Subcutaneous abdominal adipose tissue (tissue), 5 donors: ENCODE results near the gene OLA1.

Experiments used
- H3K27ac ChIP-seq: one replicate; pipeline ENCODE4 v1.7.0; 2013; ENCODE audit warnings: low read depth, mild to moderate bottlenecking, inconsistent platforms, low read length, moderate library complexity
- H3K27me3 ChIP-seq, 5 donors: one replicate each; pipeline ENCODE4 v1.7.0; 2013; ENCODE audit warnings: low read length in 5 of 5, inconsistent platforms in 1 of 5; ENCODE audit not compliant: control insufficient read depth in 5 of 5, insufficient read depth in 4 of 5
- H3K36me3 ChIP-seq, 5 donors: one replicate each; pipeline ENCODE4 v1.7.0; 2013; ENCODE audit warnings: low read length in 5 of 5; ENCODE audit not compliant: control insufficient read depth in 5 of 5, insufficient read depth in 5 of 5
- H3K4me1 ChIP-seq, 5 donors: one replicate each; pipeline ENCODE4 v1.7.0; 2013; ENCODE audit warnings: low read length in 5 of 5, mild to moderate bottlenecking in 3 of 5, moderate library complexity in 1 of 5; ENCODE audit not compliant: control insufficient read depth in 5 of 5, insufficient read depth in 5 of 5
- H3K4me3 ChIP-seq, 5 donors: one replicate each; pipeline ENCODE4 v1.7.0; 2013; ENCODE audit warnings: low read length in 5 of 5, low read depth in 1 of 5
- H3K9ac ChIP-seq, 5 donors: one replicate each; pipeline ENCODE4 v1.7.0; 2013; ENCODE audit warnings: low read length in 5 of 5, mild to moderate bottlenecking in 4 of 5, moderate library complexity in 3 of 5
- H3K9me3 ChIP-seq, 5 donors: one replicate each; pipeline ENCODE4 v1.7.0; 2013; ENCODE audit warnings: low read length in 5 of 5; ENCODE audit not compliant: control insufficient read depth in 5 of 5
- donor health status: healthy.
- donor health status: healthy.
- donor health status: healthy.
- donor health status: healthy.
- donor health status: healthy.

The OLA1 gene

DNA sequence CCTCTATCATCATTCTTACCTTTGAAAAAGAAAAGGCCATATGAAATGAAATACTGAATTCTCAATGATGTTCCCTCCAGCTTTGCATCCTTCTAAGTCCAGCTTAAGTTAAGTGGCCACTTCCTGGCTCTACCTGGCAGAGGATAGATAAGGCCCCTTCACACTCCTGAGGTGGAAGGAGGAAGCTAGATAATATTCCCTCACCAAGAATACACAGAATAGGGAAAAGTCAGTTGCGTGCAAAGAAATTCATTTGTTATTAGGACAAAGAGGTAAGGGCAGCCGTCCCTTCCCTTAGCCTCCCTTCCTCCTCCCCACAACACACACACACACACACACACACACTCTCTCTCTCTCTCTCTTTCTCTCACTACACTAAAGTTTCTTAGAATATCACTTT, 37.5 kb downstream of the OLA1 start:
- Histone ChIP-seq H3K9ac (no peak overlapping the region), H3K27me3 (no peaks in the 10 kb centered on the region), H3K9me3 (no peaks in the 10 kb centered on the region), H3K4me3 (no peak overlapping the region), H3K4me1 (no peaks in the 10 kb centered on the region), H3K36me3 (no peaks in the 10 kb centered on the region), H3K27ac (no peak overlapping the region)

DNA sequence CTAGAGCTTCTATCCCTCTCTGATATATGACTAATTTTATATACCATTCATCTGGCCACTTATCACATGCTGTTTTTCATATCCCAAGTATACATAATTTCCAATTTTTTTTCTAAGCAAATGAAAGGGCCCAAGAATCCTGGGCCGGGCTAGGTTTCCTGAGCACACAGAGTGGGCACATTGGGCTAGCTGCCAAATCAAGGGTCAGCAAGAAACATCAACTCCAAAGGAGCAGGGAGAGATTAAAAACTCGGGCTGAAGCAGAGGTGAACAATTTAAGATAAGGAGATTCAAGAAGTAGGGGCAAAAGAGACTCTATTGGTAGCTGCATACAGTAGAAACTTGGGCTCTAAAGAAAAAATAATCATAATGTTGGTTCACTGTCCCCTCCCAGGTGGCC, 39.0 kb downstream of the OLA1 start:
- no peaks in the 10 kb centered on the region for H3K36me3 ChIP-seq
- no peaks in the 10 kb centered on the region for H3K9me3 ChIP-seq
- H3K9ac ChIP-seq, result no peak overlapping the region
- no peaks in the 10 kb centered on the region for H3K4me1 ChIP-seq
- H3K27me3 ChIP-seq, result no peaks in the 10 kb centered on the region
- H3K27ac ChIP-seq, result no peak overlapping the region
- H3K4me3 ChIP-seq, result no peak overlapping the region

DNA sequence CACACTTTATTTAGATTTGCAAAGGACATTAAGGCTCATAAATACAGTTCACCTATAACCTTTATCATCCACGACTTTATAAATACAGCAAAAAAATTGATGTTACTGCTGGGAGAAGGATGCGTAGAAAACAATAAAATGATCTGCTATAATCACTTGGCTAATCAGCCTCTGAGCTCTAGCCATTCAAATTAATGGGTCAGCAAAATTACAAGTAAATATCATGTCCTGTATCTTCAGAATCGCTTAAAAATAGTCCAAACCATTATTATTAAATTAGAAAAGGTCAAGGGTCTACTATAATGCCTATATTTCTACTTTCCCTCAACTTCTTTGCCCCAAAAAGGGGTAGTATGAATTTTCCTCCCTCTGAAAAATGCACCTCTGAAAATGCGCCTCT, 40.3 kb downstream of the OLA1 start:
- no peaks in the 10 kb centered on the region for H3K36me3 ChIP-seq
- H3K27me3 ChIP-seq, result no peaks in the 10 kb centered on the region
- no peaks in the 10 kb centered on the region for H3K9me3 ChIP-seq
- no peaks in the 10 kb centered on the region for H3K4me1 ChIP-seq
- H3K27ac ChIP-seq, result no peak overlapping the region
- H3K4me3 ChIP-seq, result no peak overlapping the region
- H3K9ac ChIP-seq, result no peak overlapping the region

DNA sequence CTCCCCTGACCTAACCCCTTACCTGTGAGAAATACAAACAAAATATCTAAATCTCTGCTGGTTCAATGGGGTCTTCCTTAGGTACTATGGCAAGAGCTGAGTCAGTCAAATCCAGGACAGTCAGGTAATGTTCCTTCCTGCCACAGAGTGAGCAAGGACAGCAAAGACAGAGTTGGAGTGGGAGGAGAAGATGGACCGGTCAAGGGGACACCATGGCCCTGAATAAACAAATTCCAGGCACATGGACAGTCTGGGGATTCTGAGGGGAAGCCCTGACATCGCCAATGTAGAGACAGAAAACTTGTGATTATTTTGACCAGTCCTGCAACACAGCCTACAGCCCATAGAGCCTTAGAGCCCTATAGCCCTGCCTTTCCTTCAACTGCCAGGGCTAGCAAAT, 42.8 kb downstream of the OLA1 start:
- no peaks in the 10 kb centered on the region for H3K36me3 ChIP-seq
- no peak overlapping the region for H3K4me3 ChIP-seq
- H3K27me3 ChIP-seq, result no peaks in the 10 kb centered on the region

DNA sequence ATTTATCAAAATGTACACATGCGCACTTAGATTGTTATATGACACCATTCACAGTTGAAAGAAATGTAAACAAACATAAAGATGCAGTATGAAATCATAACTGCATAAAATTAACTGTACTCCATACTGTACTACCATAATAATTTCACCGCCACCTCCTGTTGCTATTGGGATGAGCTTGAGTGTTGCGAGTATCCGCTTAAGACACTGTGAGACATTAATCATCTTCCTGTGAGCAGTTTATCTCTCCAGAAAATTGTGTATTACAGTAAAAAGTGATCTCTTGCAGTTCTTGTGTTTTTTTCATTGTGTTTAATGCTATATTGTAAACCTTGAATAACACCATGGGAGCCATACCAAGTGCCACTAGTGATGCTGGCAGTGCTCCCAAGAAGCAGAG, 46.1 kb downstream of the OLA1 start:
- H3K4me1 ChIP-seq, result no peaks in the 10 kb centered on the region
- no peaks in the 10 kb centered on the region for H3K36me3 ChIP-seq
- H3K4me3 ChIP-seq, result no peak overlapping the region
- H3K27me3 ChIP-seq, result no peaks in the 10 kb centered on the region
- H3K27ac ChIP-seq, result no peak overlapping the region
- no peak overlapping the region for H3K9ac ChIP-seq
- H3K9me3 ChIP-seq, result no peaks in the 10 kb centered on the region

More for the DNA sequence above, 42.8 kb downstream of the OLA1 start:
- Histone ChIP-seq H3K4me1 (no peaks in the 10 kb centered on the region), H3K9ac (no peak overlapping the region), H3K27ac (no peak overlapping the region), H3K9me3 (no peaks in the 10 kb centered on the region)

DNA sequence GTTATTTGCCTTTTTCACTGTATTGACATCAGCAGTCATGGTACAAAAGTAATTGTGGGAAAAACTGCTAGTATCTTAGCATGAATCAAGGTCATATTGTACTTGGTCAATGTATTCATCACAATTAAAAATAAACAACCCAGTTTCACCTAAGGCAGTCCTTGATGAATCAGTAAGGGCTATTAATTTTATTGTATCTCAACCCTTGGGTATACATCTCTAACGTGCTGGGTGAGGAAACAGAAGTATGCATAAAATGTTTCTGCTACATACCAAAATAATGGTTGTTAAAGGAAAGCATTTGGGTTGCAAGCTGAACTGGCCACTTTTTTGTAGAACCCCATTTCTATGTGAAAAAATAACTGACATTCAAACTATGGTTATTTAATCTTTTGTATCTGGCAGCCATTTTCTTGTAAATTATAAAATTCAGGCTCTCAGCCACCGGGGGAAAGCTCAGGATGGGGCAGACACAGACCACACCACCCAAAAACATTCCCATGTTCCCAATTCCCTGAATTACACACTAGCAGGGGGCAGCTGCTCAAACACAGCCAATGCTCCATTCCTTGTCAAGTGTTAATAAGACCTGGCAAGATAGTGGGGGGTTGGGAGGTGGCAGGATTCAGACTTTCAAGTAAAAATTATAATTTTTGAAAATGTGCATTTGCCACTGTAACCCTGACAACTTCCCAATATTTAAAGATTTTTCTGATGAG, 49.3 kb downstream of the OLA1 start:
- Histone ChIP-seq H3K27me3 (no peaks in the 10 kb centered on the region), H3K4me3 (no peak overlapping the region), H3K27ac (no peak overlapping the region), H3K36me3 (no peaks in the 10 kb centered on the region), H3K9ac (no peak overlapping the region), H3K4me1 (no peaks in the 10 kb centered on the region), H3K9me3 (peaks cover 0 to under 1% (median 0%) of the 10 kb centered on the region in 5 donors)

DNA sequence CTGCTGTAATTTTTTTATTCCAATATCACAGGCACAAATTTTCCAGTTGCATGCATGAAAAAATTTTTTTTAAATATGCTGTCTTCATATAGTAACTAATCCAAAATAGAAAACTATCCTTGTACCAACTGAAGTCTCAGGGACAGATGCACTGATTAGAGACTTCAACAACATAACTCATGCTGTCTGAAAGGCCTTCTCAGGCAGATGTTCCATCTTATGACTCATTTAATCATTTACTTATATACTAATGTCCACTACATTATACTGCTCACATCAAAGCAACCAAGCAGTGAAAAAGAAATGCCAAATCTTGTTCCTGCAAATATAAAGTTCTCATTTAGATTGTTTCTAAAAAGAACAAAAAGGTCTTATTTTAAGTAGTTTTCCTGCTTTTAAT, 53.1 kb downstream of the OLA1 start:
- Histone ChIP-seq H3K4me3 (no peak overlapping the region), H3K9me3 (peaks cover 0 to 4% (median 0%) of the 10 kb centered on the region in 5 donors), H3K9ac (no peak overlapping the region), H3K36me3 (no peaks in the 10 kb centered on the region), H3K4me1 (peaks cover 0 to 2% (median 0%) of the 10 kb centered on the region in 5 donors), H3K27ac (no peak overlapping the region), H3K27me3 (no peaks in the 10 kb centered on the region)

DNA sequence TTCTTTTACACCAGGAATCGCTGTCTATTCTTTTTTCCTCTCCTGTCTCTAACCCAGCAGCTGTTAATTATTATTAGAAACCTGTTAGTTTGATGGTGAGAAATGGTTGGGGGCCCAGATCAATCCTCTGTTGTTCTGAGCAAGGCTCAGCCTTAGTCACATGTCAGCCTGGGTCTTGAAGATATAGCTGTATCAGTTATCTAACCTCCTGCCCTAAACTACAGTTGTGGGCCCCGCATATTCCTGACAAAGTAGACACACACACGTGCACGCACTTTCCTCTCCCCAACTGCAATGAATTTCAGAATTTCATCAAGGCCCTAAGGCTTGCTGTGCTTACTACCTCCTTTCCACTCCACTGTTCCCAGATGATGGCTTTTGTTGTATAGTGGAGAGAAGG, 54.6 kb downstream of the OLA1 start:
- H3K27ac ChIP-seq, result no peak overlapping the region
- peaks cover 0 to 2% (median 0%) of the 10 kb centered on the region in 5 donors for H3K4me1 ChIP-seq
- H3K9me3 ChIP-seq, result peaks cover 0 to 4% (median 0%) of the 10 kb centered on the region in 5 donors
- H3K27me3 ChIP-seq, result no peaks in the 10 kb centered on the region
- no peaks in the 10 kb centered on the region for H3K36me3 ChIP-seq
- H3K9ac ChIP-seq, result no peak overlapping the region
- no peak overlapping the region for H3K4me3 ChIP-seq

DNA sequence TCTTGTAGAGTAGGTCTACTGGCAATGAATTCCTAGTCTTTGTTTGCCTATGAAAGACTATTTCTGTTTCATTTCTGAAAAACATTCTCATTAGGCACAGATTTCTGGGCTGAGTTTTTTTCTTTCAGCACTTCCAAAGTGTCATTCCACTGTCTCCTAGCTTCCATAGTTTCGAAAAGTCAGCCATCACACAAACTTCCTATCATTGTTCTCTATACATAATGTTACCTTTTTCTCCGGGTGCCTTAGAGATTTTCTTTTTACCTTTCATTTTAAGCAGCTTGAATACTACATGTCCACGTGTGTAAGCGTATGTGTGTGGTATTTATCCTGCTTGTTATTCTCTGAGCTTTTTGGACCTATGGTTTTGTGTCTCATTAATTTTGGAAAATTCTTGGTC, 55.7 kb downstream of the OLA1 start:
- peaks cover 0 to 4% (median 0%) of the 10 kb centered on the region in 5 donors for H3K9me3 ChIP-seq
- H3K27me3 ChIP-seq, result no peaks in the 10 kb centered on the region
- peaks cover 0 to 2% (median 0%) of the 10 kb centered on the region in 5 donors for H3K4me1 ChIP-seq
- H3K4me3 ChIP-seq, result no peak overlapping the region
- no peak overlapping the region for H3K9ac ChIP-seq
- peaks cover 0 to 3% (median 0%) of the 10 kb centered on the region in 5 donors for H3K36me3 ChIP-seq
- H3K27ac ChIP-seq, result no peak overlapping the region

DNA sequence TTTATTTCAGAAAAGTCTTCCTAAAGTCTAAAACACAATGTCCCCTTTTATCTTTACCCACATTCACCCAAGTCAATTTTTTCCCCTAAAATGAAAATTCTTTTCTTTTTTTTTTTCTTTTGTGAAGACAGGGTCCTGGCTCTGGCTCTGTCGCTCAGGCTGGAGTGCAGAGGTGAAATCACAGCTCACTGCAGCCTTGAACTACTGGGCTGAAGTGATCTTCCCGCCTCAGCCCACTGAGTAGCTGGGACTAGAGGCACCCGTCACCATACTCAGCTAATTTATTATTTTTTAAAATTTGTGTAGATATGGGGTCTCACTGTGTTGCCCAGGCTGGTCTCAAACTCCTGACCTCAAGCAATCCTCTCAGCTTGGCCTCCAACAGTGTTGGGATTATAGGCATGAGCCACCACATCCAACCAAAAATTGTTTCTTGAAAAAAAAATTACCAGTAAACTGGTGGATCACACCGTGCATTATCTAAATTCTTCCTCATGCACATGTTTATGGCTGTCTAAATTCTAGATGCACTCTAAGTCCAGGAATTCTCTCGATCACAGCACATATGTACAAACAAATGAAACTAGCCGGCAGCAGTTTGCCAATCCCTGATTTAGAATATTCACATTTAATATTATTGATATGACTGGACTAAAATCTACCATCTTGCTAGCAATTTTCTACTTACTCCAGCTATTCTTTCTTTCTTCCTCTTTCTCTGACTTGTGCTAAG, 56.8 kb downstream of the OLA1 start:
- H3K9me3 ChIP-seq, result peaks cover 0 to 4% (median 0%) of the 10 kb centered on the region in 5 donors
- no peak overlapping the region for H3K4me3 ChIP-seq
- no peaks in the 10 kb centered on the region for H3K27me3 ChIP-seq
- no peak overlapping the region for H3K27ac ChIP-seq
- peaks cover 0 to 5% (median 0%) of the 10 kb centered on the region in 5 donors for H3K36me3 ChIP-seq
- peaks cover 0 to 2% (median 0%) of the 10 kb centered on the region in 5 donors for H3K4me1 ChIP-seq
- no peak overlapping the region for H3K9ac ChIP-seq
